Gastrocnemius medialis (tissue), 4 donors: ENCODE results near the gene PDCD1LG2. TPM values are rescaled to one million over a fixed set of nuclear protein-coding genes. Genes with fewer than 3 reads are reported as not detected.
"Not testable (repeated sequence)": the region's sequence is repeated elsewhere in the genome, so short reads cannot be mapped to it uniquely, and the experiment has no call there.

Experiments used
- ATAC-seq, 2 donors: fragments of 150-250 bp; one replicate each; pipeline ENCODE4 v1.9.1; 2016
- DNase-seq, 2 donors: peaks; one replicate each; pipeline ENCODE4 v3.0.0-alpha.2; 2019
- H3K27ac ChIP-seq, 4 donors: fragments of 200-600 bp; sonication (generic); 1 replicate in 1 of 4; 2 replicates in 3 of 4; pipeline ENCODE4 v1.5.1; 2016 to 2018; ENCODE audit warnings: mild to moderate bottlenecking in 2 of 4, moderate library complexity in 1 of 4
- H3K27me3 ChIP-seq, 3 donors: fragments of 200-600 bp; sonication (generic) in 2 of 3; 1 replicate in 1 of 3; 2 replicates in 2 of 3; pipeline versions ENCODE4 v1.5.1 to v1.6.0; 2016 to 2019; ENCODE audit warnings: mild to moderate bottlenecking in 1 of 3, moderate library complexity in 1 of 3
- H3K36me3 ChIP-seq, 2 donors: fragments of 200-600 bp; sonication (generic) in 1 of 2; one replicate each; pipeline ENCODE4 v1.5.1; 2017 to 2018
- H3K4me1 ChIP-seq, 2 donors: fragments of 200-600 bp; sonication (generic) in 1 of 2; one replicate each; pipeline ENCODE4 v1.5.1; 2016 to 2017; ENCODE audit warnings: mild to moderate bottlenecking in 2 of 2
- H3K4me3 ChIP-seq, 4 donors: fragments of 200-600 bp; sonication (generic) in 3 of 4; 1 replicate in 1 of 4; 2 replicates in 3 of 4; pipeline ENCODE4 v1.5.1; 2016 to 2019; ENCODE audit warnings: mild to moderate bottlenecking in 2 of 4
- H3K9me3 ChIP-seq, 3 donors: fragments of 200-600 bp; sonication (generic) in 2 of 3; 1 replicate in 1 of 3; 2 replicates in 2 of 3; pipeline ENCODE4 v1.5.1; 2016 to 2019
- CTCF ChIP-seq, 5 experiments: fragments of 450-650 bp in 3 of 5; fragments of 200-600 bp in 2 of 5; sonication (generic) in 2 of 5; IDR thresholded peaks in 4 of 5; conservative IDR thresholded peaks in 1 of 5; 1 replicate in 4 of 5; 2 replicates in 1 of 5; pipeline ENCODE4 v1.5.1; 2016 to 2019; ENCODE audit warnings: antibody characterized with exemption in 5 of 5, mild to moderate bottlenecking in 3 of 5, moderate library complexity in 3 of 5
- POLR2A ChIP-seq, 2 donors: fragments of 450-650 bp; IDR thresholded peaks; one replicate each; pipeline ENCODE4 v1.6.1; 2017; ENCODE audit warnings: antibody characterized with exemption in 2 of 2, mild to moderate bottlenecking in 2 of 2, moderate library complexity in 2 of 2
- in situ Hi-C, 4 donors: fragments of 200-750 bp; cut with MboI; loops; one replicate each; pipeline versions ENCODE4 v1.15.0 to v1.8.0; 2017; ENCODE audit warnings: low sequenced_read_pairs in 4 of 4
- intact Hi-C: fragments of 100-400 bp; cut with DNase I; formaldehyde crosslinking; loops from one replicate; pipeline ENCODE4 v1.15.1; 2023; ENCODE audit warnings: low total_unique reads
- total RNA-seq, 4 donors: library from RNA; depleted of rRNA; stranded (reverse); fragments of >200 nt; gene quantifications; one replicate each; pipeline versions ENCODE4 v1.1.0 to v1.2.3, GENCODE V29; 2016

Gene PDCD1LG2
- total RNA-seq, 4 donors from 2014 or later, result 1.4 to 2.5 (median 1.7) TPM

GRCh38 chr9:5470122-5470521 is 40.2 kb upstream of the PDCD1LG2 start:
- no peak for TF ChIP-seq POLR2A (IDR thresholded peaks at IDR 0.05)
- TF ChIP-seq CTCF (IDR thresholded peaks at IDR 0.05 in 4 of 5, conservative IDR thresholded peaks at IDR 0.05 in 1 of 5), result no peak

GRCh38 chr9:5470816-5471215 is 39.5 kb upstream of the PDCD1LG2 start:
- DNase-seq, result no peak
- TF ChIP-seq CTCF (IDR thresholded peaks at IDR 0.05 in 4 of 5, conservative IDR thresholded peaks at IDR 0.05 in 1 of 5) (no peak), POLR2A (IDR thresholded peaks at IDR 0.05) (no peak)
- Histone ChIP-seq H3K27me3 (no peaks in the 10 kb centered on the region), H3K36me3 (peaks cover 0 to 6% of the 10 kb centered on the region in 2 donors), H3K4me1 (no peaks in the 10 kb centered on the region), H3K9me3 (no peaks in the 10 kb centered on the region), H3K4me3 (no peak overlapping the region), H3K27ac (no peak overlapping the region)
- in situ Hi-C loops (no loop called here), intact Hi-C loops (no loop called here)
- no peak for ATAC-seq

More at GRCh38 chr9:5470122-5470521, 40.2 kb upstream of the PDCD1LG2 start:
- intact Hi-C loops, result no loop called here
- Histone ChIP-seq H3K27me3 (no peaks in the 10 kb centered on the region), H3K9me3 (no peaks in the 10 kb centered on the region), H3K27ac (no peak overlapping the region), H3K36me3 (peaks cover 0 to 6% of the 10 kb centered on the region in 2 donors), H3K4me1 (no peaks in the 10 kb centered on the region), H3K4me3 (no peak overlapping the region)
- DNase-seq, result no peak
- in situ Hi-C loops, result no loop called here
- ATAC-seq, result no peak

- H3K9me3 ChIP-seq, in situ Hi-C loops, ATAC-seq, DNase-seq, H3K4me3 ChIP-seq, H3K27me3 ChIP-seq, H3K36me3 ChIP-seq, H3K4me1 ChIP-seq, H3K27ac ChIP-seq, intact Hi-C loops: not testable (repeated sequence)
Measured at GRCh38 chr9:5475611-5476010, 34.7 kb upstream of the PDCD1LG2 start.

GRCh38 chr9:5478206-5478605 is 32.1 kb upstream of the PDCD1LG2 start:
- DNase-seq, result no peak
- Histone ChIP-seq H3K9me3 (no peaks in the 10 kb centered on the region), H3K4me3 (no peak overlapping the region), H3K27me3 (no peaks in the 10 kb centered on the region), H3K27ac (no peak overlapping the region), H3K36me3 (no peaks in the 10 kb centered on the region), H3K4me1 (no peaks in the 10 kb centered on the region)
- TF ChIP-seq POLR2A (IDR thresholded peaks at IDR 0.05), result no peak
- no peak for TF ChIP-seq CTCF (IDR thresholded peaks at IDR 0.05 in 4 of 5, conservative IDR thresholded peaks at IDR 0.05 in 1 of 5)
- in situ Hi-C loops, result no loop called here
- no peak for ATAC-seq
- intact Hi-C loops, result no loop called here

GRCh38 chr9:5479994-5480694 is 30.2 kb upstream of the PDCD1LG2 start:
- no peak for DNase-seq
- Histone ChIP-seq H3K4me1 (no peaks in the 10 kb centered on the region), H3K9me3 (no peaks in the 10 kb centered on the region), H3K27me3 (no peaks in the 10 kb centered on the region), H3K27ac (no peak overlapping the region), H3K4me3 (no peak overlapping the region), H3K36me3 (no peaks in the 10 kb centered on the region)
- TF ChIP-seq POLR2A (IDR thresholded peaks at IDR 0.05), result no peak
- no peak for TF ChIP-seq CTCF (IDR thresholded peaks at IDR 0.05 in 4 of 5, conservative IDR thresholded peaks at IDR 0.05 in 1 of 5)
- intact Hi-C loops (no loop called here), in situ Hi-C loops (no loop called here)
- no peak for ATAC-seq
